MM.1S (cell line): ENCODE data around the gene TWSG1.

Experiments
- EZH2 ChIP-seq: fragments of 300-600 bp; sonication (generic); optimal IDR thresholded peaks from 2 replicates; pipeline ENCODE3; 2017; ENCODE audit warnings: low read depth, mild to moderate bottlenecking, antibody characterized with exemption, low read length, mixed read lengths
- EZH2phosphoT487 ChIP-seq: fragments of 300-600 bp; sonication (generic); IDR thresholded peaks from 2 replicates; pipeline ENCODE4 v1.6.1; 2018; ENCODE audit warnings: antibody characterized with exemption, low read length
- TF ChIP-seq, protein P1 (sequence below): fragments of 300-600 bp; sonication (generic); IDR thresholded peaks from 2 replicates; pipeline ENCODE4 v1.5.1; 2016; ENCODE audit warnings: antibody characterized with exemption, low read length, mixed read lengths

GRCh38 chr18:9404565-9405060 is 70.0 kb downstream of the TWSG1 start:
- TF ChIP-seq, protein P1, sequence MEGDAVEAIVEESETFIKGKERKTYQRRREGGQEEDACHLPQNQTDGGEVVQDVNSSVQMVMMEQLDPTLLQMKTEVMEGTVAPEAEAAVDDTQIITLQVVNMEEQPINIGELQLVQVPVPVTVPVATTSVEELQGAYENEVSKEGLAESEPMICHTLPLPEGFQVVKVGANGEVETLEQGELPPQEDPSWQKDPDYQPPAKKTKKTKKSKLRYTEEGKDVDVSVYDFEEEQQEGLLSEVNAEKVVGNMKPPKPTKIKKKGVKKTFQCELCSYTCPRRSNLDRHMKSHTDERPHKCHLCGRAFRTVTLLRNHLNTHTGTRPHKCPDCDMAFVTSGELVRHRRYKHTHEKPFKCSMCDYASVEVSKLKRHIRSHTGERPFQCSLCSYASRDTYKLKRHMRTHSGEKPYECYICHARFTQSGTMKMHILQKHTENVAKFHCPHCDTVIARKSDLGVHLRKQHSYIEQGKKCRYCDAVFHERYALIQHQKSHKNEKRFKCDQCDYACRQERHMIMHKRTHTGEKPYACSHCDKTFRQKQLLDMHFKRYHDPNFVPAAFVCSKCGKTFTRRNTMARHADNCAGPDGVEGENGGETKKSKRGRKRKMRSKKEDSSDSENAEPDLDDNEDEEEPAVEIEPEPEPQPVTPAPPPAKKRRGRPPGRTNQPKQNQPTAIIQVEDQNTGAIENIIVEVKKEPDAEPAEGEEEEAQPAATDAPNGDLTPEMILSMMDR: no peak
- no peak for TF ChIP-seq EZH2phosphoT487
- no peak for TF ChIP-seq EZH2
